NCI-H2171 treated with DMSO at 0.1 percent for 48 hours (cell line): ENCODE data around the gene ECHDC3.

Experiments
- DNase-seq: peaks from one replicate; lab custom pipeline; 2025; lab: John Stamatoyannopoulos, UW

The ECHDC3 gene

DNA sequence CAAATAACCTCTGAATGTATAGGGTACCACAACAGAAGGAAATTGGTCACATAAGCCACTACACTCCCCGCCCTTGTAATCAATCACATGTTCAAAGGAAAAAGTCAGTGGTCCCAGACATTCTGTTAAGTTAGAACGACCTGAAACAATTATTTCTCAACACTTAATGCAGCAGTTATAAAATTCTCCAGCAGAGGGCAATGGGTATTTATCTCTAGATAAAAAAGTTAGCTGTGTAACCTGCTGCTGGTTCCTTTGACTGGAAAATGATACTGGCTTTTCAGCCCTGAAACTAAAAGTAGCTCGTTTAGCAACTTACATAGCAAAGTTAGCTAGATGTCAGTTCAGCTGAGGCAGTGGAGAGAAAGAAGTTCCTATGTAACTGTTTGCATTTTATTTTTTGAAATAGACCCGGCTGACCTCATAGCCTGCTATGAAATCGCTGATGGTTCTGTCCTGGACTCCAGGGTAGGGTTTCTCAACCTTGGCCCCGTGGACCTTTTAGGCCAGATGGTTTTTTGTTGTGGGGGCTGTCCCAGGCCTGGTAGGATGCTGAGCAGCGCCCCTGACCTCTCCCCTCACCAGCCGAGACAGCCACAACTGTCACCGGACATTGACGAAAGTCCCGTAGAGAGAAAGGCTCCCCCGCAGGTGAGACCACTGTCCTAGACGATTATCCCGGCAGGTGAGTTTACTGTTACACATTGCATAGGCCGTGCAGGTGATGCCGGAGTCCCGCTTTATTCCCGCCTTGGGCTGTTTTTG is 40.8 kb downstream of the ECHDC3 start:
- peak; percentile 40 for DNase-seq

GRCh38 chr10:11783558-11783865 is 41.3 kb downstream of the ECHDC3 start:
- DNase-seq, result no peak

DNA sequence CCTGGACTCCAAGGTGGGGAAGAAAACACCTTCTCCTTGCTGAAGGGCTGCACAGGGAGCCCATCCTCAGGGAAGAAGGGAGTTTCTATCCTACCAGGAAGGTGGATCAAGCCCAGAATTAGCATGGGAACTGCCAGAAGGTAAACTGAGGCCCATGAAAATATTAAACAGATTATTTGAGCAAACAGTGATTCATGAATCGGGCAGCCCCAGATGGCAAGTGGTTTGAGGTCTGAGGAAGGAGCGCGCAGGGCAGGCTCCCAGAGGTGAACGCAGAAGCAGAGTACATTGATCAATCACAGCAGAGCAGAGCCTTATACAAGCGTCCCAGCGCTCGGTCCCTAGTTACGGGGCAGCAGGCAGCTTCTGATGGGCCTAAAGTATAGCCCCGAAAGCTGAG is 45.2 kb downstream of the ECHDC3 start:
- DNase-seq, result no peak

DNA sequence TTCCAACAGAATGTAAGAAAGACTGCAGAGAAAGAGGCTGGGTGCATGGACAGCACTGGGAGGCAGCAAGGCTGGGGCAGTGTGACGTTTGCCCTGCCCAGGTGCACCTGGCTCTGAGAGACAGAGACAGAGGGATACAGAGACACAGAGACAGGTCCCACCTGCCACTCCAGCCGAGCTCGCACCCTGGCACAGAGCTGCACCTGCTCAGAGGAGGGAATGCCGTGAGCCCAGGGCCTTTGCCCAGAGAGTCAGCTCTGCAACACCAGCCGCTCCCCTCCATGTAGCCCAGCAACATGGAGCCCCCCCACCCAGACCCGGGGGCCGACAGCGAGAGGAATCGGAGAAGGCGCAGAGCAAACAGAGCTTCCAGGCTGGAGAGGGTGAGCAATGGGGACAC is 45.7 kb downstream of the ECHDC3 start:
- no peak for DNase-seq

DNA sequence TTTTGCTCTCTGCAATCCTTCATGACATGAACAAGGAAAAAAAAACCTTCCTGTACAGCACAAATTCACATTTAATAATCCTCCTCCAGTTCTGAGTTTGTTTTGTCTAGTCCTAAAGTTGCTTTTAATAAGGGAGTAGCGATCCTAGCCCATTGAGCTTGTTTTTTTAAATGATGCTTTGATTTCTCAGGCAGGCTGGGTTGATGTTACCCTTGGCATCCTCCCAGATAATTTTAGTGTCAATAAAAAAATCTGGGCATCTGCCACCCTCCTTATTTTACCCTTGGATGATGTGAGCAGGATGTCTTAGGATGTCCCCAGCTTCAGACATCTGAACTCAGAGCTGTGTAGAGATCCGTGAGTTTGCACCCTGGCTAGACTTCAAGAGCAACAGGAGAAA is 47.1 kb downstream of the ECHDC3 start:
- no peak for DNase-seq

GRCh38 chr10:11789956-11790355 is 47.8 kb downstream of the ECHDC3 start:
- no peak for DNase-seq

GRCh38 chr10:11793762-11794479 is 51.7 kb downstream of the ECHDC3 start:
- DNase-seq, result no peak

- no peak for DNase-seq
Observed at GRCh38 chr10:11794566-11794965, 52.4 kb downstream of the ECHDC3 start.

GRCh38 chr10:11795101-11795920 is 53.1 kb downstream of the ECHDC3 start:
- no peak for DNase-seq

- DNase-seq, result no peak
Observed at GRCh38 chr10:11796474-11796873, 54.3 kb downstream of the ECHDC3 start.

DNA sequence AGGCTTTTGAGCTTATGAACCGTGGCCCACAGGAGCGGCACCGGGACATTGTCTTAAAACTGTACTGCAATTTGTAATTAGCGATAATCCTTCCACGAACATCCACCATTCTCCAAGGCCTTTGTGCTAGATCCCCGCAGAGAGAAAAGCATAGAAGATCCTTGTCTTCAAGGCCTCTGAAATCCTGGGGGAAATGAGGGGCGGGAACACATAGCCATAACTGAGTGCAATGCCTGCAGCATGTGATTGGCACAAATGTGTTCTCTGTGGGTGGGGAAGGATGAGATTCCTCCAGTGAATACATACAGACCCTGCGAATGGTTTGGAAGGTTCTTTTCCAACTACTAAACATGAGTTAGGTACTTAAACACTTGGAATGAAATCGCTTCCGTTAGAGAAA is 55.1 kb downstream of the ECHDC3 start:
- DNase-seq, result no peak

- no peak for DNase-seq
Observed at GRCh38 chr10:11797847-11798633, 55.9 kb downstream of the ECHDC3 start.

GRCh38 chr10:11798845-11799735 is 56.9 kb downstream of the ECHDC3 start:
- DNase-seq, result no peak

GRCh38 chr10:11799736-11800080 is 57.5 kb downstream of the ECHDC3 start:
- DNase-seq, result no peak

DNA sequence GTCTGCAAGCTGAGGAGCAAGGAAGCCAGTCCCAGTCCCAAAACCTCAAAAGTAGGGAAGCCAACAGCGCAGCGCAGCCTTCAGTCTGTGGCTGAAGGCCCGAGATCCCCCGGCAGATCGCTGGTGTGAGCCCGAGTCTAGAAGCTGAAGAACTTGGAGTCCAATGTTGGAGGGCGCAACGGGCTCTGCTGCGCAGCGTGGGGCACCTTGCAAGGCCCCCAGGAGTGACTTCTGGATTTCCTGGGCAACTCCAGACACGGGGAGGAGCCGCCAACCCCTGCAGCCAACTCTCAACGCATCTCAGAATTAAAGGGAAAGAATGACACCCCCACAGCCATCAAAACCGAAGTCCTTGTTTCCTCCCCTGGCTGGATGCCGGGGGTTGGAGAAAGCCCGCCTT is 62.2 kb downstream of the ECHDC3 start:
- no peak for DNase-seq

- no peak for DNase-seq
Observed at GRCh38 chr10:11805792-11806191, 63.6 kb downstream of the ECHDC3 start.

DNA sequence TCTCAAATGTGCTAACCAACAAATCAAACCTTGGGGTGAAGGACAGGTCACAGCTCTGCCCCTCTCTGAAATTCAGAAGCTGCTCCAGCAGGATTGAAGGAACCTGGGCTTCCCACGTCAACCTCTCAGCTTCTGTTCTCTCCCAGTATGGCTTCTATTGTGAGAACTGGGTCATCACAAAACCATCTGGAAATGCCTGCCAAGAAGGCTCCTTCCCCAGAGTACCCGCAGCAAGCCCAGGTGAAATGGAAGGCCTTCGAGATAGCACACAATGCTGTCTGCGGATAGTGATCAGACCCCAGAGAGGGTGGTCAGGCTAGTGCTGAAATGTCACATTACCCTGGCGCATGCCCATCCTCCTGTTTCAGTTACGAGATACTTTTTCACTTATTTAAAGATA is 64.5 kb downstream of the ECHDC3 start:
- no peak for DNase-seq

- DNase-seq, result no peak
Observed at GRCh38 chr10:11808808-11809207, 66.6 kb downstream of the ECHDC3 start.

DNA sequence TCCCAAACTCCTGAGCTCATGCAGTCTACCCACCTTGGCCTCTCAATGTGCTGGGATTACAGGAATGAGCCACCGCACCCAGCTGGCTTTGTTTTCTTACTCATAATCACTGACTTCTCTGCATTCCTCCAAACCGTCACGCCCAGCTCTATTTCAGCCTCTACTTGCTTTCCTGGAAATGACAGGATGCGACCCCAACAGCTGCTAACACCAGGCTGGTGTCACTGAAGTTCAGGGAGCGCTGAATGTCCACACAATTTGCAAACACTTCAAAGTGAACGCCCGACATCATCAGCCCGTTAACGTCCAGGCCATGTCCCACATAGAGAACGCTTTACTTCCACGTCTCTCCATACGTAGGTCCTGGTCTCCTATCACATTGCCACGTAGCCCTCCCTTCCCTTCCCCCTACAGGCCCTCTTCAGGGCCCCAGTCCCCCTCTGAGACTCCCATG is 68.2 kb downstream of the ECHDC3 start:
- DNase-seq, result no peak

- DNase-seq, result no peak
Observed at GRCh38 chr10:11810973-11811372, 68.8 kb downstream of the ECHDC3 start.

DNA sequence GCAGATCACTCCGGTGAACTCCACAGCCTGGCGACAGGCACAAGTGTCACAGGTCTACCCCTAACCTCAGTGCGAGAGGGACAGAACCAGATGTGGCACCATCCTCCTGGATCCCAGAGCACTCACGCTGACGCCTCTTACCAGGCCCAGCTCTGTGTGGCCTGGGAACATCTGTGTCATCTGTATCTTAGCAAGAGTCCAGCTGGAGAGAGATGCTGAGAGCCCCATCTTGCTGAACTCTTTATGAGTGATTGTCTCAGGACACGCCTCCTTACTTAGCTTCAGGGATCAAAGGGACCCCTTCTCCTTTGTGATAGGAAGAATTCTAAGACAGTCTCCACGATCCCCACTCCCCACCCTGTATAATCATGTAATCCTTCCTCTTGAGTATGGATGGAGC is 71.0 kb downstream of the ECHDC3 start:
- DNase-seq, result no peak
